Loucy (cell line): ENCODE data around the gene PFN1.

Experiments
- CTCF ChIP-seq: fragments of 200-600 bp; sonication (generic); conservative IDR thresholded peaks from 2 replicates; pipeline ENCODE4 v1.5.1; 2014; ENCODE audit warnings: mild to moderate bottlenecking, antibody characterized with exemption, low read length
- EZH2phosphoT487 ChIP-seq: fragments of 200-600 bp; IDR thresholded peaks from 2 replicates; pipeline ENCODE4 v1.6.1; 2018; ENCODE audit warnings: antibody characterized with exemption, mild to moderate bottlenecking, moderate library complexity, borderline replicate concordance

DNA sequence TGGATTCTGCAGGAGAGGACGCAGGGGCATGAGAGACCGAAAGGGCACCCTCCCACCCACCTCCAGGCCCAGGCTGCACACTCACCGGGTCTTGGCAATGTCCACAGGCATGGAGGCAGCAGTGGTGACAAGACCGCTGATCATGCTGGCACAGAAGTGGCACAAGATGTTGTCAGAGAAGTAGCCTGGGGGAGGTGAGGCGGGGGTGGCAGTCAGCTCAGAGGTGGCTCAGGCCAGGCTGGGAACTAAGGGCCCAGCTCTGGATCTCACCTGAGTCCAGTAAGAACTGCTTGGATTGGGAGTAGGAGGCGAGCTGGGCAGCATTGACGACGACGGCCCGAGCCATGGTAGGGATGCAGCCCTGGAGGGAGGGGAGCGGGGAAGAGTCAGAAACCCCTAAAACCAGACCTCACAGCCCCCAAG lies 10.2 kb downstream of the PFN1 start:
- TF ChIP-seq CTCF: no peak
- TF ChIP-seq EZH2phosphoT487: no peak
